Hepatocyte (in vitro differentiated cells): ENCODE measurements around the gene ALPK1.

Experiments used
- EZH2phosphoT487 ChIP-seq: fragments of 200-600 bp; sonication (generic); IDR thresholded peaks from one replicate; pipeline ENCODE4 v1.6.1; 2018; ENCODE audit warnings: antibody characterized with exemption, mild to moderate bottlenecking, low read depth, moderate library complexity; ENCODE audit not compliant: unreplicated experiment, severe bottlenecking
- TF ChIP-seq, protein P1 (sequence below): fragments of 200-600 bp; sonication (generic); IDR thresholded peaks from 2 replicates; pipeline ENCODE4 v1.5.1; 2016; ENCODE audit warnings: antibody characterized with exemption, mild to moderate bottlenecking; ENCODE audit not compliant: poor library complexity

DNA sequence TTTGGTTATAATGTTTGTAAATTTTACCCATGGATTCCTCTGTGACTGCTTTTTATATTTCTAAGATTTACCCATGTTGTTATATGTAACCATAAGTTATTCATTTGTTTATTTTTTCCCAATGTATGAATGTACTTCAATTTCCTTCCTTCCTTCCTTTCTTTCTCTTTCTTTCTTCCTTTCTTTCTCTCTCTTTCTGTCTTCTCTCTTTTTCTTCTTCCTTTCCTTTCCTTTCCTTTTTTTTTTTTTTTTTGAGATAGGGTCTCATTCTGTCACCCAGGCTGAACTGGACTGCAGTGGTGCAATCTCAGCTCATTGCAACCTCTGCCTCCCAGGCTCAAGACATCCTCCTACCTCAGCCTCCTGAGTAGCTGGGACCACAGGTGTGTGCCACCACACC, 55.6 kb downstream of the ALPK1 start:
- TF ChIP-seq, protein P1, sequence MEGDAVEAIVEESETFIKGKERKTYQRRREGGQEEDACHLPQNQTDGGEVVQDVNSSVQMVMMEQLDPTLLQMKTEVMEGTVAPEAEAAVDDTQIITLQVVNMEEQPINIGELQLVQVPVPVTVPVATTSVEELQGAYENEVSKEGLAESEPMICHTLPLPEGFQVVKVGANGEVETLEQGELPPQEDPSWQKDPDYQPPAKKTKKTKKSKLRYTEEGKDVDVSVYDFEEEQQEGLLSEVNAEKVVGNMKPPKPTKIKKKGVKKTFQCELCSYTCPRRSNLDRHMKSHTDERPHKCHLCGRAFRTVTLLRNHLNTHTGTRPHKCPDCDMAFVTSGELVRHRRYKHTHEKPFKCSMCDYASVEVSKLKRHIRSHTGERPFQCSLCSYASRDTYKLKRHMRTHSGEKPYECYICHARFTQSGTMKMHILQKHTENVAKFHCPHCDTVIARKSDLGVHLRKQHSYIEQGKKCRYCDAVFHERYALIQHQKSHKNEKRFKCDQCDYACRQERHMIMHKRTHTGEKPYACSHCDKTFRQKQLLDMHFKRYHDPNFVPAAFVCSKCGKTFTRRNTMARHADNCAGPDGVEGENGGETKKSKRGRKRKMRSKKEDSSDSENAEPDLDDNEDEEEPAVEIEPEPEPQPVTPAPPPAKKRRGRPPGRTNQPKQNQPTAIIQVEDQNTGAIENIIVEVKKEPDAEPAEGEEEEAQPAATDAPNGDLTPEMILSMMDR = no peak
- TF ChIP-seq EZH2phosphoT487 = no peak
